RWPE2 (cell line): ENCODE results near the gene HCFC1R1.

Experiments used
- ATAC-seq: fragments of 200-7000 bp; cut with Tn5 transposase; 3 replicates; pipeline ENCODE4 v1.9.1; 2021; ENCODE audit warnings: low read depth
- DNase-seq: peaks from one replicate; pipeline ENCODE4 v3.0.0-alpha.2; 2020; ENCODE audit warnings: low spot score
- H3K27ac ChIP-seq: fragments of 450-650 bp; 2 replicates; pipeline ENCODE4 v1.5.1; 2017; ENCODE audit warnings: mild to moderate bottlenecking; ENCODE audit not compliant: poor library complexity, severe bottlenecking
- H3K27me3 ChIP-seq: fragments of 250-450 bp; sonication (Bioruptor Pico); 2 replicates; pipeline ENCODE4 v1.5.1; 2021; ENCODE audit warnings: mild to moderate bottlenecking, moderate library complexity; ENCODE audit not compliant: insufficient read depth, poor library complexity, severe bottlenecking
- H3K36me3 ChIP-seq: fragments of 250-450 bp; sonication (Bioruptor Pico); 2 replicates; pipeline ENCODE4 v1.5.1; 2020; ENCODE audit warnings: low read depth, mild to moderate bottlenecking, moderate library complexity
- H3K4me1 ChIP-seq: fragments of 250-450 bp; sonication (Bioruptor Pico); 2 replicates; pipeline ENCODE4 v1.5.1; 2021; ENCODE audit warnings: mild to moderate bottlenecking, moderate library complexity; ENCODE audit not compliant: insufficient read depth, poor library complexity, severe bottlenecking
- H3K4me3 ChIP-seq: fragments of 250-450 bp; sonication (Bioruptor Pico); 2 replicates; pipeline ENCODE4 v1.5.1; 2021; ENCODE audit warnings: mild to moderate bottlenecking, moderate library complexity; ENCODE audit not compliant: severe bottlenecking
- H3K9me3 ChIP-seq: fragments of 250-450 bp; sonication (Bioruptor Pico); 2 replicates; pipeline ENCODE4 v1.5.1; 2021; ENCODE audit warnings: mild to moderate bottlenecking, moderate library complexity; ENCODE audit not compliant: severe bottlenecking
- CTCF ChIP-seq: fragments of 450-650 bp; IDR thresholded peaks from one replicate; pipeline ENCODE4 v1.5.1; 2017; ENCODE audit warnings: mild to moderate bottlenecking, moderate library complexity; ENCODE audit not compliant: poor library complexity, severe bottlenecking

Gene HCFC1R1

DNA sequence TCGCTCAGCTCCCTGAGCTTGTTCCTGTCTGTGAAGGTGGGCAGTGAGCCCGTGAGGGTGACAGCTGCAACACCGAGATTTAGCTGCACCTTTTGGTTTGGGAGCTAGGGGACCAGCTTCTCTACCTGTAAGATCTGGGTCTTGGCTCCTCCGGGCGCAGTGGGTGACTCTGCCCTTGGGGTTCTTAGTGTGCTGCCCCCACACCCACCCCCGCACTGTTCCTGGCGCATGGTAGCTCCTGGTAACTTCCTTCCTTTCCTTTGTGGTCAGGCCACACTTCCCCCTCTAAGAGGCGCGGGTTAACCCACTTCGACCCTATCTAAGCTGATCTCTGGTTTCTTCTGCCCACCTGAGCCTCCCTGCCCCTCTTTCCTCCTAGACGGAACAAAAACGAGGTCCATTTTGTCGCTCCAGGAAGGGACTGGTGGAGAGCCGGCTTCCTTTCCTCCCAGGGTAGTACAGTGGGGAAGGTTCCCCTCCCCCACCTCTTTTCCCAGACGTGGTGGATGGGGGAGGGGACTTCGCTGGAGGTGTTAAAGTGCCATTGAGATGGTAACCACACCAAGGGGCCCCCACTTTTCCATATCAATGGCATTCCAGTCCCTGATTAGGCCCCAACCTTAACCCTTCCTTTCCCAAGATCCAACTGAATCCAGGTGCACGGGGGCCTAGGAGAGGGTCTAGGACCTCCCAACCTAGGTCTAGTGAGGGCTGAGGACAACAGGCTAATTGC lies 15.6 kb downstream of the HCFC1R1 start:
- H3K36me3 ChIP-seq = no peaks in the 10 kb centered on the region
- no peak for DNase-seq
- no peaks in the 10 kb centered on the region for H3K9me3 ChIP-seq
- TF ChIP-seq CTCF = no peak
- H3K4me1 ChIP-seq = peaks cover 18% of the 10 kb centered on the region
- H3K27ac ChIP-seq = no peak overlapping the region
- no peaks in the 10 kb centered on the region for H3K27me3 ChIP-seq
- no peak overlapping the region for H3K4me3 ChIP-seq
- ATAC-seq = no peak

DNA sequence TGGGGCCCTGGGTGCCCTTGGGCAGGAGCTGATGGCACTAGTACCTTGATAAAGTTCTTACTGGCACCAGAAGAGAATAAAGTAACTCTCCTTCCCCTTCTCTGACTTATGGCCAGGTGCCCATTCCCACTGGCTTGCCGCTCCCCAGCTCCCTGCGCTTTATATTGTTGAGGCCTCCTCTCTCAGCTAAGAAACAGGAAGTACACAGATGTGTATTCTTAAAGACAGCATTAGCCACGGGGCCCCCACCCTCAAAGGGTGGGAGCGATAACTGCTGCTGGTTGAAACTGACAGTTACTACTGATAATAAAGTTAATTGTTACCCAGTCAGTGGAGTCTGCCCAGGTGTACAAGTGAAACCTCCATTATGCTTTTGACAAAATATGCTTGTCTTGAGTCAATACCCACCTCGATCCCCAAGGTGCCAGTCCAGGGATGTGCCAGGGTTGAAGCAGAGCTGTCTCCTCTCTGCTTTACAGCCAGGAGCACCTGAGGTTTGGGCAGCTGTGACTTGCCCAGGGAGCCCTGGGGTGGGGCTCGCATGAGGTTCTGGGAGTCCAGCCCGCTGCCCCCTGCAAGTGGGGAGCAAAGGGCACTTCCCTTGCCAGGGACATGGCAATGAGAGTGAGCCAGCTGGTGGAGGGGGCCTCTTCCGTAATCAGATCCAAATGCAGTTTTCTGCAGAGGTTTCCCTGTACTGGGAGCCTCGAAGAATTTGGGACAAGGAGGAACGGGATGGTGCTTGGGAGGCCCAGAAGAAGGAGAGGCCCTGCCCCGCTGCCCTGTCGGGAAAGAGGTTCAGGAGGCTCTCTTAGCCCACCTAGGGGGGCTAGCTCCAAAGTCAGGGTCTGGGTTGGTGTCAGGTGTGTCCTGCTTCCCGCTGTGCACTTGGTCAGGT lies 16.4 kb downstream of the HCFC1R1 start:
- no peak for TF ChIP-seq CTCF
- peaks cover 13% of the 10 kb centered on the region for H3K4me1 ChIP-seq
- H3K27me3 ChIP-seq = no peaks in the 10 kb centered on the region
- DNase-seq (no peak), ATAC-seq (no peak)
- H3K27ac ChIP-seq = no peak overlapping the region
- H3K9me3 ChIP-seq = no peaks in the 10 kb centered on the region
- no peak overlapping the region for H3K4me3 ChIP-seq
- no peaks in the 10 kb centered on the region for H3K36me3 ChIP-seq

GRCh38 chr16:3004781-3005284 lies 18.9 kb downstream of the HCFC1R1 start:
- Histone ChIP-seq H3K9me3 (no peaks in the 10 kb centered on the region), H3K4me1 (peaks cover 8% of the 10 kb centered on the region), H3K27ac (peak overlapping the region; percentile 52), H3K27me3 (no peaks in the 10 kb centered on the region), H3K4me3 (peak overlapping the region; percentile 31), H3K36me3 (no peaks in the 10 kb centered on the region)
- DNase-seq = no peak
- no peak for TF ChIP-seq CTCF
- ATAC-seq = no peak

DNA sequence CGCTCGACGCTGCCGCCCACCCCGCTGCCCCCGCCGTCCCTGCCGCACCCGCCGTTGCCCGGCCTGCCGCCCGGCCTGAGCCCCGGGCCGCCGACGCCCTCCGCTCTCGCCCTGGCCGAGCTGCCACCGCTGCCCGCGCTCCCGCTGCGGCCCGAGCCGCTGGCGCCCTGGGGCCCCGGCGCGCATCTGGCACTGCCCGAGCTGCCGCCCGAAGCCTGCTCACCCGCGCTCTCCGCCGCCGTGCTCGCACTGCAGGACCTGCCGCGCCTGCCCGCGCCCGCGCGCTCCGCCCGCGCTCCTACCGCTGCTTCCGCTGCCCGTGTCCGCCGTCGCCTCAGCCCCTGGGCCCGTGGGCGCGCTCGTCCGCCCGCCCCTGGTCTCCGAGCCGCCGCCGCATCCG lies 19.4 kb downstream of the HCFC1R1 start:
- Histone ChIP-seq H3K27ac (peak overlapping the region; percentile 52), H3K27me3 (no peaks in the 10 kb centered on the region), H3K9me3 (no peaks in the 10 kb centered on the region), H3K4me1 (peaks cover 3% of the 10 kb centered on the region), H3K36me3 (no peaks in the 10 kb centered on the region), H3K4me3 (peak overlapping the region; percentile 48)
- DNase-seq = no peak
- no peak for ATAC-seq
- no peak for TF ChIP-seq CTCF
